KOPT-K1 (cell line): ENCODE data around the gene EFNA5.

Source experiments
- H3K27ac ChIP-seq: fragments of 200-600 bp; sonication (generic); 2 replicates; pipeline ENCODE4 v1.5.1; 2016; ENCODE audit warnings: antibody characterized with exemption, mild to moderate bottlenecking, low read depth, low read length; ENCODE audit not compliant: poor library complexity, severe bottlenecking
- H3K36me3 ChIP-seq: fragments of 200-600 bp; sonication (generic); 2 replicates; pipeline ENCODE4 v1.5.1; 2017; ENCODE audit warnings: antibody characterized with exemption, mild to moderate bottlenecking, low read length, moderate library complexity; ENCODE audit not compliant: insufficient read depth
- H3K9me3 ChIP-seq: fragments of 200-600 bp; sonication (generic); 2 replicates; pipeline ENCODE4 v1.5.1; 2017; ENCODE audit warnings: antibody characterized with exemption, low read length, mild to moderate bottlenecking; ENCODE audit not compliant: insufficient read depth, poor library complexity, severe bottlenecking

Gene EFNA5

DNA sequence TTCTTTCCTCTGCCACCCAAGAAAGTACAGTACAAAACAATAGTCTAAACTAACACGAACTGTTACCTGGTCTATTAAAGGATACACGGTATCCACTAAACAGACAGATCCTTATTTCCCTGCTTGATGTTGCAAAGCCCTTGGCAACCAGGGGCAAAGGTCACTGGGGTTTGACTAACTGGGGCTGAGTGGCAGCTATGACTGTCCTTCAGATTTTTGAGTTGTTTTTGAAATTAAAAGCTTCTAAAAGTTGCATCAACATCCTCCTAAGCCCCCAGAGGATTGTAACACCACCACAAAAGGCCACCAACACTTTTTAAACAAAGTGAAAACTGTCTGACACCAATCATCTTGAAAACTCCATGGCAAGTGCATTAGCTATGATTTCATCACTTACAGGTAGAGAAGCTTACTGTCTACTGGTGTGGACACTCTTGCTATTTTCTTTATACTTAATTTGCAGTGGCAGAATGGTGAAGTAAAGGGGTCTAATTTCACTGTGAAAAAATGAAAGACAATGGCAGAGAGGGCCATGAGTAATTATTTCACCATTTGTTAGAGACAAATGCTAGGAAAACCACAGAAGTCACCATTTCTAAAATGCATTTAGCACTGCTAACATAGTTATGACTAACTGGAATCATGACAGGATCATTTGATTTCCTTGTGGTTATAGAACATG is 292.4 kb downstream of the EFNA5 start:
- no peaks in the 10 kb centered on the region for H3K36me3 ChIP-seq
- no peaks in the 10 kb centered on the region for H3K9me3 ChIP-seq
- no peak overlapping the region for H3K27ac ChIP-seq

DNA sequence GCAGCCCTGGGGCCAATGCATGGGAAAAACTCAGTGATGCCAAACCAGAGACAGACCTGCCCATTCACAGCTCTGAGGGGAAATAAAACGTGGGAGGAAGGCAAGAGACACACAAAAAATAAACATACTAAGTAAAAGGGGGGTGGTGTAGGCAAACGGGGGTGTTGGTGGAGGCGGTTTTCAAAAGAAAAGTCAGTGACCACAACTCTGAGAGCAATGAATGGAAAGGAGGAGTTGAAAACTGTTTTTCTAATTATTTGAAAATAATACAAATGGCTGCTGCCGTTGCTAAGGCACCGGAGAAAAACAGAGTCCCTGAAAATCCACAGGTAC is 293.5 kb downstream of the EFNA5 start:
- no peak overlapping the region for H3K27ac ChIP-seq
- H3K36me3 ChIP-seq: no peaks in the 10 kb centered on the region

DNA sequence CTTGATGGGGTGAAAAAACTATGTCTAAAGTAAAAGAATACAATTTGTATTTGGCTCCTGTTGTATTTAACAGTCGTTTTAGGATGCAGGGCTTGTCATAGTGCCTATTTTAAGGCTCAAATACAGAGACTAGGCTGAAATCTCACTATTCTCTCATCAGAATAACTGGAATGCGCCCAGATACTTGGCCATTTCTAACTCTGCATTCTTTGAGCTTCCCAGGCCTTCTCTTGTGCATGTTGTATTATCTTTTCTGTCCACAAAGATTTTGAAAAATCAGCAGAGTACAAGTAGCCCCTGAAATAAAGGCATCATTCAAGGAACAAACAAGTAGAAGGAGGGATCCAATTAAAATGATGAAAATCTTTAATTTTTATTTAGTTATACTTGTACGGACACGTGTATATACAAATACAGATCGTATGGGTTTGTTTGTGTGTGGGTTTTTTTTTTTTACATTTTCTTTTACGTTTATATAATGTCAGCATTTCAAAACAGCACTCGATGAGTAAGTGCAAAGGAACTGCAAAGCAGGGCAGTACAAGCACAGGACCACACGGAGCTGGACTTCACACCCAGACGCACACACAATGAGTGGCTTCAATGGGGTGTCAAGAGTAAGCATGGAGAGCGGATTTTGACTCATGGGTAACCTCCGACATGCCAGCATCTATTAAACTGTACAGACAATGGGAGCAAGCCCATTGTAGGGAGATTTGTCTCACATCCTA is 294.0 kb downstream of the EFNA5 start:
- H3K27ac ChIP-seq: no peak overlapping the region
- no peaks in the 10 kb centered on the region for H3K36me3 ChIP-seq
- no peaks in the 10 kb centered on the region for H3K9me3 ChIP-seq

More for the DNA sequence above, 293.5 kb downstream of the EFNA5 start:
- no peaks in the 10 kb centered on the region for H3K9me3 ChIP-seq

DNA sequence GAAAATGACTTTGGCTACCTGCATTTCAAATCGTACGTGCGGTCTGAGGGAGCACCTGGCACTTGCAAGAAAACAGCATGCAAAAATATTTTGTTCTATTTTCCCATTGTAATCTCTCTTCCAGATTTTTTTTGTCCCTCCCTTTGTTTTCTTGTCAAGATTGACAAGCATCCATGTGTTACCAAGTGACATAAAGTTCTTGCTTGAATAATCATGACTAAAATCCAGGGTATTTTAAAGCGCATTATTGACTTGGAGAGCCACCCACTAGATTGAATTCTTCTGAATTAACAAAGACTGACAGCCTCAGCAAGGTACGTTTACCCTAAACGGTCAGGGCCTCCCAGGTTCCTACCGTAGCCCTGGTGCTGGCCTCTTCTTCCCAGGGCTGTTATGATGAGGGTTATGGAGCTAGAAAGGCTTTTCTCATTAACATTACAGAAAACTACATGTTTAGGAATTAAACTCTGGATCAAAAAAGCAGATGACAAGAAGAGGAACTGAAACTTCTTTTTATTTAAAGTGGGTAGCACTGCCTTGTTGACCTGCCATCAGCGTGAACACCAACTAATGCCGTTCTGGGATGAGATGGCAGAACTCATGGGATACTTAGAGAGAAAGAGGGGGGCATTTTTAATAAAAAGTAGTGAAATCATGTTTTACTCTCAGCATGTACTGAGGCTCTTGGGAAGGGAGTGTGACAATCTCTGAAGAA is 297.0 kb downstream of the EFNA5 start:
- no peaks in the 10 kb centered on the region for H3K9me3 ChIP-seq
- no peaks in the 10 kb centered on the region for H3K36me3 ChIP-seq
- H3K27ac ChIP-seq: no peak overlapping the region

DNA sequence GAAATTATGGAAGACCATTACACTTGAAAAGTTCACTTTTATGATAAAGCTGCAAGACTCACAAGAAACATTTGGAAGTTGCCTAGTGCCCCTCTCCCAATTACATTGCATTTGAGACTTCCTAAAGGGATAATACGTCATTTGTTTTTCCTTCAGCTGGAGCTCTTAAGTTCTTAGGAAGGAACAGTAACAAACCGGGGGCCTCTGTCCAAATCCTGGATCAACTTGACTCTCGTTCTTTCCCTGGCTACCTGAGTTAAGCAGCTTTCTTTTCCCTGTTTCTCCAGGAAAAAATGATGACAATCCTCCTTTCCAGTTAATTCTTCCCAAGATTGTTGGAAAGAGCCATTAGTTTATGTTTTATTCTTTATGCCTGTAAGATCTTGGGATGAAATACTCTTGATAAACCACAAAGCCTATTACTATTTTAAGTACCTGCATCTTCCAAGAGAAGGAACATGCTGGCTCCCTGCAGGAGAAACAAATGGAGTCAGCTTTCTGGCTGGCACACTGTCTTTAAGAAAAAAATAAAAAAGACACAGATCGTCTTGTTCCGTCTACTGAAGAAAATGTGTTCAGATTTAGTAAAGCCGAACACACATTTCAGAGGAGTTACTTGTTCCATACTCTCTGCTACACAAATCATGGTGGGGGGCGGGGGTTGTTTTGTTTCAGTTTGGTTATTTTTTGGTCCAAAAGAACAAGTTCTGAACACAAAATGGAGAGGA is 297.9 kb downstream of the EFNA5 start:
- H3K36me3 ChIP-seq: no peaks in the 10 kb centered on the region
- H3K9me3 ChIP-seq: no peaks in the 10 kb centered on the region
- H3K27ac ChIP-seq: no peak overlapping the region

DNA sequence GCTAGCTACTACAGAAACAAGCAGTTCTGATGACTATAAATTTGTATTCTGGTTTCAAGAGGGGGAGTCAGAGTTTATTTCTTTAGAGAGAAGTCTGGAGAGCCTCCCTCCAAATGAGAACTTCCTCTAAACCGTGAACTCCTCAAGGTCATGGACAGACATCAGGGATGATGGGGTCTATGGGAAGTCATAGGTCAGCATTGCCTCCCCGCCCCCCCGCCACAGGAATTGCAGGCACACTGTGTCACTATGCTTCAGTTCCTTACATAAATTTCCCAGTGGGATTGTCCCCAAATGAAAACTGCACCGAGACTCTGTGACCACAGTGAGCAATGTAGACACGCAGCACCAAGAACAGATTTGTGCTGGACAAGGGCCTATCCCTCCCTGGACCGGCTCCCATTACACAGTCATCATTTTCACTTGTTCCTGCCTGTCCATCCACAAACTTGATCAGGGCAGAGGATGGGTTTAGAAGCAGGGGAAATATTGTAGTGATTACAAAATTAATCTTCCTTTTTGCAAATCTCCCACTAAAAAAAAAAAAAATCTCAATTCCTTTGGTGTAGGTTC is 300.3 kb downstream of the EFNA5 start:
- Histone ChIP-seq H3K9me3 (no peaks in the 10 kb centered on the region), H3K36me3 (no peaks in the 10 kb centered on the region), H3K27ac (no peak overlapping the region)

DNA sequence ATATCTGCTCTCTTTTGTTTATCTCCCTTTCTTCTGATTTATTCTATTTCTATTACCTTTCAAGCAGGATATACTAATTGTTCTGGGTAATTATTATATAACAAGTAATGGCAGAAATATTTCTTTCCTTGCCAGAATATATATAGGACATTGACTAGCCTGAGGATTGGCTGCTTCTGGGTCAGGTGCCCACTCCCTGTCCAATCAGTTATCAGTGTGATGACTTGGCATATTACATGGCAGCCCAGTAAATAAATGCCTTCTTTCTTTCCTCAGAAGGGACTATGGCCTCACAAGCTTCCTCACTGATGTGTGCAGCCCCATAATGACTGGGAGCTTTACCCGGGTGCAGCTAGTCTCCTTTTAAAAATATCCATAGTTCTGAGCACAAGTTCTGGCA is 301.1 kb downstream of the EFNA5 start:
- no peak overlapping the region for H3K27ac ChIP-seq
- H3K9me3 ChIP-seq: no peaks in the 10 kb centered on the region
- no peaks in the 10 kb centered on the region for H3K36me3 ChIP-seq

DNA sequence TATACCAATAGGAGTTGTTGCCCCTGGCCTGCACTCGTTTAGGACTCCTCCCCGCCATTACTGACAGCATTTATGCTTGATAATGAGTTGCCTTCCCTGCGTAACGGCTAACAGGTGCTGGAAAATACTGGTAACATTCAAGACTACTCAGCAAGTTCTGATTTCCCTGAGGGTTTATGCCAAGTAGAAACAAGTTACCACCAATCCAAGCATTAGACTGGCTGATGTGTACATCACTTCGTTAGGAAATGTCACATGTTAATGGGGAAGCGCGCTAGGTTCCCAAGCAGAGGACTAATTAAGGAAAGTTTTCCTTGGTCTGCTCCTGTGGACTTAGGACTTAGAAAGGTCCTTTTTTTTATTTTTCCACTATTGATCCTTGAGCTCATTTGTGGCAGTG is 302.1 kb downstream of the EFNA5 start:
- no peaks in the 10 kb centered on the region for H3K9me3 ChIP-seq
- no peaks in the 10 kb centered on the region for H3K36me3 ChIP-seq
- H3K27ac ChIP-seq: no peak overlapping the region

DNA sequence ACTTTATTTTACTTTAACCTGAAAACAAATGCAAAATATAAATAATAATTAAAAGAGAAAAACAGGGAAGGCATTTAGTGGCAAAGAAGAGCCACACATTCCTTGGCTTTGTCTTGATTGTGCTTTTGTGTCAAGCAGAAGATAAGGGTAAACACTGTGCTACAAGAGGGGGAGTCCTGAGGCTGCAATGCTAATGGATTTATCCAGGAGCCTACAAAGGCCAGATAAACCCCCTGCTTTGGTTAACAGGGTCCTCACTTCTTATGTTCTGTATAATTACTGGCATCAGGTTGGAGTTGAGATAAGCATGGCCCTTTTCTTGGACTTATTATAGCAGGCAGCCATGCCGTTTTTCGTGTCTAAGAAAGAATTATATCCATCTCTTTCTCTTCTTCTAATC is 302.8 kb downstream of the EFNA5 start:
- H3K36me3 ChIP-seq: no peaks in the 10 kb centered on the region
- no peak overlapping the region for H3K27ac ChIP-seq
- no peaks in the 10 kb centered on the region for H3K9me3 ChIP-seq

DNA sequence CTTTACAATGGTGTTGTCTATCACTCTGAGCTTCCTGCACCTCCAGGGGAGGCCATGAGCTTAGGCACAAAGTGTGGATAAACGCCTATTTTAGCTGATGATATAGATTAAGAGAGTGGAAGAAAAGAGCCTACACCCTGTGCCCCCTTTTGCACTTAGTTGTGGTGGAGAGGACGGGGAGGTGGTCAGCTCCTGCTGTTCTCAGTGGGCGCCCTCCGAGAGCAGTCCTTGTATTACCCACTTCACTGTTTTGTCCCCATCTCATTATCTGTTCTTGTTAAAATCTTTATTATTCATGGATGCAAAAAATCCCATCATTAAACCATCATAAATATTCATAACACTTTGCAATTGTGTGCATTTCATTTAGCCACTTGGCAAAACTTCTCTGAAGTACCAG is 303.3 kb downstream of the EFNA5 start:
- Histone ChIP-seq H3K9me3 (no peaks in the 10 kb centered on the region), H3K27ac (no peak overlapping the region), H3K36me3 (no peaks in the 10 kb centered on the region)

DNA sequence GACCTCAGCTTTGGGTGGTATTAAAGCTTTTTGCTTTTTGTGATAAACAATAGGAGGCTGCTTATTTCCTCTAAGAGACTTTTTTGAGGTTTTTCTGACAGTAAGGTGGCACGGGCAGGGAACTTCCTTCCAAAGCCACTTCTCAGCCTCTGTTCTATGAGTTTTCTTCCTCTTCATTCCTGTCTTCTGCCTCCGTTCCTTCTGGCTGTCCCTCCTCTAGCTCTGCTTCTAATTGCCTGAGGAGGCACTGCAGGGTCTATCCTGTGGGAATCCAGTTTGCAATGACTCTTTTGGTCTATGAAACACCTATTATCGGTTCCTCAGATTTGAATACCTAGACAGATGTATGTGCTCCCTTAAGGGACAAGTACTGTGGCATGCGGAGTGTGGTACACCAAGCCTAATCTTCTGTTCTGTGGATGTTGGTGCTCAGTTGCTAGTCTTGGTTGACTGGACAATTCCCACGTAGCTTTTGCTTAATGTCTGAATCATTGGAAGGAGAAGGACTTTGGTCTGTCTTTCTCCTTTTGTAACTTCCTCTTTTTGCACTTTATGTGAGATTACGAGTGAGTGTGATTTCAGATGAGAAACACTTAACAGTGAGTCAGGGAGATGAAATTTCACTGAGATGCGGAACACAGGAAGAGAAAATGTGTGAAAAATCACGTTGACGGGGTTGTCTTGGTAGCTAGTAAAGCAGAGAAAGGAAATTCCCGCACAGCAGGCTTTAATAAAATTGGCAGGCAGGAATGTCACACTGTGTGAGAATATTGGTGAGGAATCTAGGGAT is 305.2 kb downstream of the EFNA5 start:
- no peaks in the 10 kb centered on the region for H3K9me3 ChIP-seq
- no peaks in the 10 kb centered on the region for H3K36me3 ChIP-seq
- no peak overlapping the region for H3K27ac ChIP-seq

DNA sequence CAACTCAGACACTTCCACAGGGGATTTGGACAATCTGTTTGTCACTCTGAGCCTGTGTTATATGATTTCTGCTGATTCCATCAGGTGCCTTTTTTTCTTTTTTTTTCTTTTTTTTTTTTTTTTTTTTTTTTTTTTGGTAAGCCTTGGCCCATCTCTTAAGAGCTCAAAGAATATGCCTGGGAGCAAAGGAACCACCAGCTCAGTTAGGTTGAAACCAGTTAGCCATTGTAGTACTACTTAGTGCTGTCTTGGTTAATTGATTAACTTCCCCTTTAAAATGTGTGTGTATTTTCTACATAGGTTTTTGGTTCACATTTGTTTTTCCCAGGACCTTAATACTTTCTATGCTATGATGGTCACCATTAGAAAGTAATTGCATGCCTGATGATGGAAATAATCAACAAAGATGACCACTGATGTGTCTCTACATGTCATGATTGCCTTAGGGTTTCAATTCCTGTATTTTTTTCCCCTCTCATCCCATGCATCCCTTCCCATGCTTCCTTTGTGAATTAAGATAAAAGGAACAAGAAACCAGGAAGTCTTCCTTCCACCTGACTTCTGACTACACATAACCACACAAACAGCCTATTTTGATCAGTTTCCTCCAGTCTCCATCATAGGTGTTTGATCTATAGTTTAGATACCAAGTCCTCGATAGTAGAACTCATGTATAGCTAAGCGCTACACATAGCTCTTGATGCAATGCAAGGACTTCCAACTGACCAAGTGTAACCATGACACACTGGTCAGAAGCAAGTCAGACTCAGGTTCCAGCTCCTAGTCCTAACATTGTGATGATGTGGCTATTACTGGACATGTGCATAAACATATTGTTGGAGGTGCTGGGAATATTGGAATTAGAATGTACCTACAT is 306.1 kb downstream of the EFNA5 start:
- H3K9me3 ChIP-seq: no peaks in the 10 kb centered on the region
- no peak overlapping the region for H3K27ac ChIP-seq
- no peaks in the 10 kb centered on the region for H3K36me3 ChIP-seq

DNA sequence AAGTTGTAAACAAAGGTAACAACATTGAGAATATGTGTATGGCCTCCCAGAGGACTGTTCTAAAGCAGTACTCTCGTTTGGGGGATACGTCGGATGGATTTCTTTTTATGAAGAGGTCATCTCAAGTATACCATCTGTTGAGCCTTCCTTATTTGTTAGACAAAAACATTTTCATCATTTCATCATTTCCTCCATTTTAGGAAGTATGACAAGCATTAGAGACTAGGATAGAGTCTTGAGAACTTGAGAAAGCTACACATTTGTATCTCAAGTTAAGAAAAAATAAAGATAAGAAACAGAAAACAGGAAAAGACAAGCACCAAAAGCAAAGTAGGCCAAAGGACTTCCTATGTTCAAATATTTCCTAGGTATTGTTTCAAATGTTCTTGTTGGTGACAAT is 307.0 kb downstream of the EFNA5 start:
- H3K36me3 ChIP-seq: no peaks in the 10 kb centered on the region
- no peak overlapping the region for H3K27ac ChIP-seq
- no peaks in the 10 kb centered on the region for H3K9me3 ChIP-seq
